HCT116 (cell line): Measurements from ENCODE around the gene NFKBIA. TPM values are rescaled to one million over a fixed set of nuclear protein-coding genes. Genes with fewer than 3 reads are reported as not detected.
A peak's percentile ranks its signal among the peaks of the same experiment; 100 is the strongest.

ENCODE experiments used
- ATAC-seq: fragments of 200-7000 bp; cut with Tn5 transposase; 2 replicates; pipeline ENCODE4 v1.9.1; 2020; ENCODE audit warnings: mild to moderate bottlenecking, moderate library complexity
- BruUV-seq: library from RNA; stranded (reverse); fragments of 400-500 nt; replicated peaks from 2 replicates; lab custom pipeline; 2021; lab: Mats Ljungman, UMichigan
- CTCF ChIA-PET: fragments of 300-600 bp; sonication (Branson Sonifier 250); formaldehyde crosslinking; loops from one replicate; lab custom pipeline; 2021; ENCODE audit warnings: antibody characterized with exemption; lab: Charles Lee
- POLR2A ChIA-PET: fragments of 300-600, 350-600 bp; sonication (Branson Sonifier 250); formaldehyde crosslinking; loops from one replicate; lab custom pipeline; 2021; ENCODE audit warnings: antibody characterized with exemption; lab: Charles Lee
- RAD21 ChIA-PET, 2 experiments: fragments of 300-600 bp; sonication (Branson Sonifier 250); formaldehyde crosslinking; loops; one replicate each; lab custom pipeline; 2023; ENCODE audit warnings: low total read pairs in 2 of 2; ENCODE audit not compliant: uncharacterized antibody in 2 of 2, unreplicated experiment in 2 of 2, low non-redundant PET in 1 of 2; lab: Charles Lee
- DNase-seq: peaks from one replicate; pipeline ENCODE4 v3.0.0-alpha.2; 2010; ENCODE audit warnings: low read depth, low spot score
- H2AFZ ChIP-seq: fragments of 200-600 bp; shearing (Covaris generic), sonication (generic); 2 replicates; pipeline ENCODE4 v1.6.1; 2017; ENCODE audit warnings: low read depth, mixed run types, mixed read lengths, antibody characterized with exemption, low read length; ENCODE audit not compliant: poor library complexity, severe bottlenecking
- H3K27ac ChIP-seq: 2 replicates; pipeline ENCODE4 v1.5.1; 2012; ENCODE audit warnings: low read depth, low read length
- H3K27me3 ChIP-seq: fragments of 200-600 bp; sonication (generic); 2 replicates; pipeline ENCODE4 v1.6.1; 2016; ENCODE audit warnings: mixed run types, low read length, mixed read lengths; ENCODE audit not compliant: insufficient read depth
- H3K36me3 ChIP-seq, 2 experiments: fragments of 200-500 bp in 1 of 2; fragments of 200-600 bp in 1 of 2; sonication (Bioruptor generic) in 1 of 2; sonication (generic) in 1 of 2; 2 replicates each; pipeline versions ENCODE4 v1.5.1 to v1.6.1; 2014 to 2016; ENCODE audit warnings: low read length in 2 of 2, inconsistent platforms in 1 of 2, mixed read lengths in 1 of 2, mixed run types in 1 of 2; ENCODE audit not compliant: insufficient read depth in 2 of 2, control insufficient read depth in 1 of 2
- H3K4me1 ChIP-seq, 2 experiments: fragments of 200-600 bp in 1 of 2; sonication (generic) in 1 of 2; 2 replicates each; pipeline versions ENCODE4 v1.5.1 to v1.6.1; 2012 to 2017; ENCODE audit warnings: low read length in 2 of 2, inconsistent platforms in 1 of 2, mild to moderate bottlenecking in 1 of 2, mixed read lengths in 1 of 2, mixed run types in 1 of 2, moderate library complexity in 1 of 2; ENCODE audit not compliant: insufficient read depth in 2 of 2, control insufficient read depth in 1 of 2
- H3K4me2 ChIP-seq: fragments of 200-600 bp; sonication (generic); 2 replicates; pipeline ENCODE4 v1.6.1; 2017; ENCODE audit warnings: mixed run types, low read length, mixed read lengths
- H3K4me3 ChIP-seq, 2 experiments: fragments of 200-600 bp in 1 of 2; sonication (generic) in 1 of 2; replicated peaks in 1 of 2; 2 replicates each; pipeline ENCODE4 v1.5.1; 2011 to 2016; ENCODE audit warnings: low read length in 2 of 2, control low read depth in 1 of 2, low read depth in 1 of 2, mild to moderate bottlenecking in 1 of 2, mixed read lengths in 1 of 2, mixed run types in 1 of 2
- H3K79me2 ChIP-seq: fragments of 200-600 bp; sonication (generic); 2 replicates; pipeline ENCODE4 v1.6.1; 2017; ENCODE audit warnings: mild to moderate bottlenecking, mixed run types, low read length, moderate library complexity, mixed read lengths; ENCODE audit not compliant: insufficient read depth
- H3K9ac ChIP-seq: fragments of 200-600 bp; sonication (generic); 2 replicates; pipeline ENCODE4 v1.6.1; 2016; ENCODE audit warnings: low read length, mixed read lengths
- H3K9me2 ChIP-seq: fragments of 200-600 bp; sonication (generic), shearing (Covaris generic); 2 replicates; pipeline ENCODE4 v1.6.1; 2017; ENCODE audit warnings: mixed run types, mild to moderate bottlenecking, moderate library complexity; ENCODE audit not compliant: insufficient read depth
- H3K9me3 ChIP-seq, 2 experiments: fragments of 200-500 bp in 1 of 2; fragments of 200-600 bp in 1 of 2; sonication (Bioruptor generic) in 1 of 2; sonication (generic) in 1 of 2; 2 replicates each; pipeline ENCODE4 v1.6.1; 2014 to 2017; ENCODE audit warnings: low read length in 2 of 2, mixed read lengths in 2 of 2, inconsistent platforms in 1 of 2, low read depth in 1 of 2, mild to moderate bottlenecking in 1 of 2, mixed run types in 1 of 2, moderate library complexity in 1 of 2; ENCODE audit not compliant: control insufficient read depth in 1 of 2, insufficient read depth in 1 of 2
- H4K20me1 ChIP-seq: fragments of 200-600 bp; sonication (generic), shearing (Covaris generic); 2 replicates; pipeline ENCODE4 v1.6.1; 2017; ENCODE audit warnings: mixed run types, mild to moderate bottlenecking, moderate library complexity; ENCODE audit not compliant: insufficient read depth
- ELF1 ChIP-seq: IDR thresholded peaks from 2 replicates; pipeline ENCODE4 v1.6.1; 2012; ENCODE audit warnings: low read depth, borderline replicate concordance
- EZH2 ChIP-seq: fragments of 200-600 bp; sonication (generic); IDR thresholded peaks from 2 replicates; pipeline ENCODE4 v1.6.1; 2017; ENCODE audit warnings: antibody characterized with exemption, mixed run types
- EZH2phosphoT487 ChIP-seq: fragments of 200-600 bp; IDR thresholded peaks from 2 replicates; pipeline ENCODE4 v1.6.1; 2018; ENCODE audit warnings: antibody characterized with exemption, borderline replicate concordance
- POLR2A ChIP-seq: IDR thresholded peaks from 2 replicates; pipeline ENCODE4 v1.7.0; 2011; ENCODE audit warnings: borderline replicate concordance; ENCODE audit not compliant: insufficient read depth, insufficient read length; ENCODE audit errors: extremely low read depth
- POLR2AphosphoS5 ChIP-seq: IDR thresholded peaks from 2 replicates; pipeline ENCODE4 v1.6.1; 2011; ENCODE audit warnings: mild to moderate bottlenecking, low read depth, low read length, moderate library complexity
- RAD21 ChIP-seq: IDR thresholded peaks from 2 replicates; pipeline ENCODE4 v1.6.1; 2012; ENCODE audit warnings: low read depth, mild to moderate bottlenecking
- SP1 ChIP-seq: IDR thresholded peaks from 2 replicates; pipeline ENCODE4 v1.6.1; 2012; ENCODE audit warnings: low read depth
- SRF ChIP-seq: IDR thresholded peaks from 2 replicates; pipeline ENCODE4 v1.6.1; 2012; ENCODE audit warnings: low read depth
- TCF7L2 ChIP-seq: IDR thresholded peaks from 2 replicates; pipeline ENCODE4 v1.7.0; 2011; ENCODE audit warnings: borderline replicate concordance, inconsistent platforms; ENCODE audit not compliant: insufficient read depth, insufficient read length; ENCODE audit errors: extremely low read depth
- ZFX ChIP-seq: fragments of 450-650 bp; IDR thresholded peaks from 2 replicates; pipeline ENCODE4 v1.6.1; 2017
- intact Hi-C: fragments of 100-400 bp; cut with micrococcal nuclease; formaldehyde crosslinking; loops from 2 replicates; pipeline ENCODE4 v1.10.0; 2022
- total RNA-seq: library from RNA; stranded (reverse); gene quantifications from one replicate; pipeline ENCODE4 v1.2.1, GENCODE V29; 2021; ENCODE audit not compliant: unreplicated experiment
- TF ChIP-seq, protein P1 (sequence below), 3 experiments: fragments of 200-600 bp in 1 of 3; sonication (generic) in 1 of 3; IDR thresholded peaks in 2 of 3; conservative IDR thresholded peaks in 1 of 3; 2 replicates each; pipeline ENCODE4 v1.5.1; 2012 to 2017; ENCODE audit warnings: low read depth in 2 of 3, low read length in 2 of 3, antibody characterized with exemption in 1 of 3, borderline replicate concordance in 1 of 3, control low read depth in 1 of 3, mild to moderate bottlenecking in 1 of 3, mixed read lengths in 1 of 3, mixed run types in 1 of 3, moderate library complexity in 1 of 3; ENCODE audit not compliant: insufficient read depth in 1 of 3
- TF ChIP-seq, protein P2 (sequence below): IDR thresholded peaks from 2 replicates; pipeline ENCODE4 v1.6.1; 2012

The NFKBIA gene
- total RNA-seq, 1 experiment from 2014 or later = 42.6 TPM

DNA sequence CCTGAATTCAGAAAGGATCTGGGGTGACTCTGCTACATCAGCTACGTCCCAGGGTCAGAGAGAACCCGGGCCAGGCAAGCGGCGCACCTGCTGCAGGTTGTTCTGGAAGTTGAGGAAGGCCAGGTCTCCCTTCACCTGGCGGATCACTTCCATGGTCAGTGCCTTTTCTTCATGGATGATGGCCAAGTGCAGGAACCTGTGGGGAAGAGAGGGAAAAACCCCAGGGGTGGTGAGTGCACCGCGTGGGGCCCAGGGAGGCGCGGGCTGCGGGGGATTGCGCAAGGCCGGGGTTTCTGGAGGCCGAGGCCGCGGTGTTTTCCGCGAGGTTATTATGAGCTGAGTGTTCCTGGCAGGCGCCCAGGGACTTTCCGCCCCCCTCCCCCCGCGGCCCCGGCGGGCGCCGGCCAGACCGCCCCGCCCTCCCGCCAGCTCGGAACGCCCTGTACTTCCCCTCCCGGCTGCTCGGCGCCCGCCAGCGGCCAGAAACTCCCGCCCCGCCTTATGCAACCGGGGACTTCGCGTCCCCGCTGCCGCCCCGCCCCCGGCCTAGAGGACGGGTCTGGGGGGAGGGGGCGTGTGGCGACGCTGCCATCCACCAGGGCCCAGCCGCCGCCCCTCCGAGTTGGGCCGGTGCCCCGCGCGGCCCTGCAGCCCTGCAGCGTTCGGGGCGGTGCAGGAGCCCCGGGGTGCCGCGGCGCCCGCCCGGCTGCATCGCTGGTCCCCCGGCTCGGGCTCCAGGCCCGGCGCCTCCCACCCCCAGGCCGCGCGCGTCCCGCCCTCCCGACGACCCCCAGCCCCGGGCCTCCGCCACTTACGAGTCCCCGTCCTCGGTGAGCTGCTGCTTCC lies 723 bp downstream of the NFKBIA start (continued):
- TF ChIP-seq TCF7L2 (peak; percentile 39), RAD21 (no peak), POLR2AphosphoS5 (no peak; the same call in 1 of the 2 replicates), ZFX (no peak), EZH2phosphoT487 (no peak), EZH2 (no peak)
- TF ChIP-seq, protein P1, sequence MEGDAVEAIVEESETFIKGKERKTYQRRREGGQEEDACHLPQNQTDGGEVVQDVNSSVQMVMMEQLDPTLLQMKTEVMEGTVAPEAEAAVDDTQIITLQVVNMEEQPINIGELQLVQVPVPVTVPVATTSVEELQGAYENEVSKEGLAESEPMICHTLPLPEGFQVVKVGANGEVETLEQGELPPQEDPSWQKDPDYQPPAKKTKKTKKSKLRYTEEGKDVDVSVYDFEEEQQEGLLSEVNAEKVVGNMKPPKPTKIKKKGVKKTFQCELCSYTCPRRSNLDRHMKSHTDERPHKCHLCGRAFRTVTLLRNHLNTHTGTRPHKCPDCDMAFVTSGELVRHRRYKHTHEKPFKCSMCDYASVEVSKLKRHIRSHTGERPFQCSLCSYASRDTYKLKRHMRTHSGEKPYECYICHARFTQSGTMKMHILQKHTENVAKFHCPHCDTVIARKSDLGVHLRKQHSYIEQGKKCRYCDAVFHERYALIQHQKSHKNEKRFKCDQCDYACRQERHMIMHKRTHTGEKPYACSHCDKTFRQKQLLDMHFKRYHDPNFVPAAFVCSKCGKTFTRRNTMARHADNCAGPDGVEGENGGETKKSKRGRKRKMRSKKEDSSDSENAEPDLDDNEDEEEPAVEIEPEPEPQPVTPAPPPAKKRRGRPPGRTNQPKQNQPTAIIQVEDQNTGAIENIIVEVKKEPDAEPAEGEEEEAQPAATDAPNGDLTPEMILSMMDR (IDR thresholded peaks at IDR 0.05 in 2 of 3, conservative IDR thresholded peaks at IDR 0.05 in 1 of 3; ENCODE audit: borderline replicate concordance in 1 of 3, insufficient read depth in 1 of 3, low read depth in 2 of 3, low read length in 2 of 3) = no peak

DNA sequence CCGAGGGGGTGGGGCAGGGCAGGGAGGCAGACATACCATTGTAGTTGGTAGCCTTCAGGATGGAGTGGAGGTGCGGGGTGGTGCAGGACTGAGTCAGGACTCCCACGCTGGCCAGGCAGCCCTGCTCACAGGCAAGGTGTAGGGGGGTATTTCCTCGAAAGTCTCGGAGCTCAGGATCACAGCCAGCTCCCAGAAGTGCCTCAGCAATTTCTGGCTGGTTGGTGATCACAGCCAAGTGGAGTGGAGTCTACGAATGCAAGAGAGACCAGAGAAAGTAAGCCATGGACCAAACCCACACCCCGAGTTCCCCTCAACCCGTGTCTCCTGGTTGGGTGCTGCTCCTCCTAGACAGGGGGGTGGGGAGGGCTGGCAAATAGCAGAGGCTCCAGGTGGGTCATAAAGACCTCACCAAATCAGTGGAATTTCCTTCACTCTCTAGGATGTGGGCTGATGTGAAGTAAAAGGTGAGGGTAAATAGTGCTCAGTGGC lies 1.4 kb downstream of the NFKBIA start:
- Histone ChIP-seq H3K9me3 (no peaks in the 10 kb centered on the region), H2AFZ (no peak overlapping the region), H3K9me2 (no peaks in the 10 kb centered on the region), H3K9ac (peak overlapping the region; percentile 99), H3K27me3 (no peaks in the 10 kb centered on the region), H3K4me3 (peak overlapping the region; percentile 77 to 92), H3K79me2 (peaks cover 16% of the 10 kb centered on the region), H3K4me2 (peak overlapping the region; percentile 84), H3K36me3 (peaks cover 20 to 31% of the 10 kb centered on the region in 2 experiments), H4K20me1 (no peaks in the 10 kb centered on the region), H3K27ac (peak overlapping the region; percentile 79), H3K4me1 (peaks cover 25 to 27% of the 10 kb centered on the region in 2 experiments)
- ChIA-PET CTCF (interaction anchor here (2.5 to 3.0 kb wide), 2 partner anchors 174 to 188 kb away, joined by 9 to 14 read pairs; no protein-coding TSS in a partner anchor), POLR2A (interaction anchor here (1.1 to 2.2 kb wide), 7 partner anchors 9 to 281 kb away, joined by 4 to 10 read pairs (median 6); partner anchors contain the start of genes PPP2R3C, PRORP and PSMA6), RAD21 (interaction anchor here (0.9 to 1.6 kb wide), 2 partner anchors 38 to 188 kb away, joined by 3 to 5 read pairs; no protein-coding TSS in a partner anchor)
- no peak for DNase-seq
- intact Hi-C loops = loop anchor here (5.0 kb wide), 1 partner anchor 71 kb away; no protein-coding TSS in a partner anchor
- no peak for TF ChIP-seq SP1
- no peak for TF ChIP-seq ELF1
- no peak; the same call in 1 of the 2 replicates for TF ChIP-seq POLR2AphosphoS5
- TF ChIP-seq POLR2A = no peak
- TF ChIP-seq, protein P2, sequence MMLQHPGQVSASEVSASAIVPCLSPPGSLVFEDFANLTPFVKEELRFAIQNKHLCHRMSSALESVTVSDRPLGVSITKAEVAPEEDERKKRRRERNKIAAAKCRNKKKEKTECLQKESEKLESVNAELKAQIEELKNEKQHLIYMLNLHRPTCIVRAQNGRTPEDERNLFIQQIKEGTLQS = no peak
- TF ChIP-seq, protein P1 (IDR thresholded peaks at IDR 0.05 in 2 of 3, conservative IDR thresholded peaks at IDR 0.05 in 1 of 3; ENCODE audit: borderline replicate concordance in 1 of 3, insufficient read depth in 1 of 3, low read depth in 2 of 3, low read length in 2 of 3) = no peak
- no peak for TF ChIP-seq SRF
- no TSS peak for BruUV-seq
- ATAC-seq = no peak
